Stimulated activated CD8-positive, alpha-beta memory T cell treated with anti-CD3 and anti-CD28 coated beads, Interleukin-7, amount 100 ng/mL, for 1 hour (primary cell): ENCODE data around the gene CNDP1.

ENCODE experiments used
- DNase-seq, 2 donors: peaks; one replicate each; pipeline ENCODE4 v3.0.0-alpha.2; 2020; ENCODE audit warnings: low read depth in 2 of 2

Gene CNDP1

GRCh38 chr18:74625157-74625556 is 90.9 kb downstream of the CNDP1 start:
- no peak for DNase-seq

- DNase-seq: no peak
These were observed 92.0 kb downstream of the CNDP1 start for GRCh38 chr18:74626049-74626874.

- no peak for DNase-seq
These were observed 96.5 kb downstream of the CNDP1 start for GRCh38 chr18:74630804-74631203.

GRCh38 chr18:74631212-74631611 is 96.9 kb downstream of the CNDP1 start:
- no peak for DNase-seq

- DNase-seq: no peak
These were observed 97.5 kb downstream of the CNDP1 start for GRCh38 chr18:74631623-74632350.

GRCh38 chr18:74632351-74632679 is 98.0 kb downstream of the CNDP1 start:
- DNase-seq: no peak

GRCh38 chr18:74632856-74633255 is 98.6 kb downstream of the CNDP1 start:
- no peak for DNase-seq

- no peak for DNase-seq
These were observed 99.5 kb downstream of the CNDP1 start for GRCh38 chr18:74633652-74634352.

GRCh38 chr18:74635224-74635975 is 101.1 kb downstream of the CNDP1 start:
- DNase-seq: no peak
